ENCODE data around the gene CDK8.

The CDK8 gene

DNA sequence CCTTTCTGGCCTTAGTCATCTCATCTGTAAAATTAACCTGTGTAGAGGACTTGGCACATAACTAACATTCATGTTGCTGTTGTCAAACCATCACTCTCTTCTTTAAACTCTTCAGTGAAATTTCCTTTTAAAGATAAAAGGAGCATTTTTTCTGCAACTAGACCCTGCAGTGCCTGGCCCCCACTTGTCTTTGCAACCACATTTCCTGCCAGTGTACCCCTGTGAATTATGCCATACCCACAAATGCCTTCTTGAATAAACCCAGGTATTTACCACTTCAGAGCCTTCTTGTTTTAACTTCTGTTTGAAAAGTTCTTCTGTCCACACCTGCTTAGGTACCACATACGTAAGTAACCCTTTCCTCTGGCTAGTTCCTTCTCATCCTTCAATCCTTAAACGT, 118.8 kb downstream of the CDK8 start:
- FAIRE-seq (no peak), DNase-seq (ENCODE audit: insufficient read length, low spot score) (no peak)
- TF ChIP-seq POLR2A (IDR thresholded peaks at IDR 0.05; ENCODE audit: low read depth, low read length), result no peak

- DNase-seq (ENCODE audit: insufficient read length, low spot score), result no peak
These were observed 122.5 kb downstream of the CDK8 start for GRCh38 chr13:26376430-26376829.

GRCh38 chr13:26377038-26377437, 123.1 kb downstream of the CDK8 start:
- FAIRE-seq (no peak), DNase-seq (ENCODE audit: insufficient read length, low spot score) (no peak)
- TF ChIP-seq POLR2A (IDR thresholded peaks at IDR 0.05; ENCODE audit: low read depth, low read length), result no peak

More at GRCh38 chr13:26376430-26376829, 122.5 kb downstream of the CDK8 start:
- FAIRE-seq, result no peak
- TF ChIP-seq POLR2A (IDR thresholded peaks at IDR 0.05; ENCODE audit: low read depth, low read length), result no peak

GRCh38 chr13:26378116-26378515, 124.2 kb downstream of the CDK8 start:
- TF ChIP-seq POLR2A (IDR thresholded peaks at IDR 0.05; ENCODE audit: low read depth, low read length), result no peak
- FAIRE-seq (no peak), DNase-seq (ENCODE audit: insufficient read length, low spot score) (no peak)

- no peak for TF ChIP-seq POLR2A (IDR thresholded peaks at IDR 0.05; ENCODE audit: low read depth, low read length)
- FAIRE-seq (no peak), DNase-seq (ENCODE audit: insufficient read length, low spot score) (no peak)
These were observed 125.9 kb downstream of the CDK8 start for GRCh38 chr13:26379831-26380230.

DNA sequence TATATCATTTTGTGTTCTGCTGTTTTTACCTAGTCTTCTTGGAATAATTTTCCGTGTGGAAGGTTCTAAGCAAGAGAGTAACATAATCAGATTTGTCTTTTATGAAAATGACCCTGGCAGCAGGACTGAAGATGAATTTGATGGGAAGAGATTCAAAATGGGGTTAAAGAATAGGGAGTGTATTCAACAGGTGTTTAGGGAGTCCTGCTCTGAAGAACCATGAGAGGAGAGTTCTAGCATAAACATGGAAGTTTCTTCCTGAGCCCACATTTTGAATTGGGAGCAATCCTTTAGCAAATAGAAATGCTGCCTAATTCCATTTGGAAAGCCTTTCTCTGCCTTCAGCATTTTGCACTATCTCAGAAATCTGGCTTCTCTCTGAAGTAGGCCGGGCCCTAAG, 127.0 kb downstream of the CDK8 start:
- DNase-seq (ENCODE audit: insufficient read length, low spot score), result no peak
- no peak for TF ChIP-seq POLR2A (IDR thresholded peaks at IDR 0.05; ENCODE audit: low read depth, low read length)
- no peak for FAIRE-seq

DNA sequence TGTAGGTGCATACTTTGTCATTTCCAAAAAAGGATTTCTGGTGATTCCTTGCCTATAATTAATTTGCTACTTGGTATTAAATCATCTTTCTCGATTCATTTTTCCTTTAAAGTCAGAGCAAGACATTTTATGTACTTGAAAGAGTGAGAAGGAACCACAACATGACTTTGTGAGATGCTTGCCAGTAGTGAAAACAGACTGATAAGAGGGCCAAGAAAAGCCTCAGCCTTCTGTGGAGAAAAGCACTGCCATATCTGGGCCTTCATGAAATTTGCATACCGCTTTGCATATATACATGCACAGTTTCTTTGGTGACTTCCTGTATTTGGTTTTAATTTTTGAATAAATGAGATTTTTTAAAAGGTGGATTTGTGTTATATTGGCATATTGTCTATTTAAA, 128.4 kb downstream of the CDK8 start:
- DNase-seq (ENCODE audit: insufficient read length, low spot score), result no peak
- no peak for FAIRE-seq
- TF ChIP-seq POLR2A (IDR thresholded peaks at IDR 0.05; ENCODE audit: low read depth, low read length), result no peak

GRCh38 chr13:26382835-26383234, 128.9 kb downstream of the CDK8 start:
- DNase-seq (ENCODE audit: insufficient read length, low spot score) (no peak), FAIRE-seq (no peak)
- TF ChIP-seq POLR2A (IDR thresholded peaks at IDR 0.05; ENCODE audit: low read depth, low read length), result no peak

- no peak for DNase-seq (ENCODE audit: insufficient read length, low spot score)
- no peak for TF ChIP-seq POLR2A (IDR thresholded peaks at IDR 0.05; ENCODE audit: low read depth, low read length)
- no peak for FAIRE-seq
These were observed 130.7 kb downstream of the CDK8 start for GRCh38 chr13:26384587-26384986.

GRCh38 chr13:26386026-26386425, 132.1 kb downstream of the CDK8 start:
- no peak for DNase-seq (ENCODE audit: insufficient read length, low spot score)
- TF ChIP-seq POLR2A (IDR thresholded peaks at IDR 0.05; ENCODE audit: low read depth, low read length), result no peak
- FAIRE-seq, result no peak

- FAIRE-seq (no peak), DNase-seq (ENCODE audit: insufficient read length, low spot score) (no peak)
- no peak for TF ChIP-seq POLR2A (IDR thresholded peaks at IDR 0.05; ENCODE audit: low read depth, low read length)
These were observed 136.3 kb downstream of the CDK8 start for GRCh38 chr13:26390203-26390602.

DNA sequence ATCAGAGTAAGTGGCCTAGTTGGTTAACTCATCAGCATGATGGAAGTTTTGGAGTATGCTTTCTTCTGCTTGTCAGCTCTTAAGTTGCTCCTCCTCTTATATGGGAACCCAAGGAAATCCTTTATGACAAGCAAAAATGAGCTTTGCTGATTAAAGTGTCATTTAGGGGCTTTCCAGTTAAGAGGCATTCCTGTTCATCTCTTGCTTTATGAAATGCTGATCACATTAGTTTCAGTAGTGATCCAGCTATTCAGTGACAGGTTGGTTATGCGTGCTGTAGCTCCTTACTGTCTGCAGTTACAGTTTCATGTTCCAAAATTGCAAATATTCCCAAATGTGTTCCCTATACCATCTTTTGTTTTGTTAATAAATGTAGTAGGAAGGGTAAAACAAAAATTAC, 146.6 kb downstream of the CDK8 start:
- TF ChIP-seq POLR2A (IDR thresholded peaks at IDR 0.05; ENCODE audit: low read depth, low read length), result no peak
- FAIRE-seq (no peak), DNase-seq (ENCODE audit: insufficient read length, low spot score) (no peak)

DNA sequence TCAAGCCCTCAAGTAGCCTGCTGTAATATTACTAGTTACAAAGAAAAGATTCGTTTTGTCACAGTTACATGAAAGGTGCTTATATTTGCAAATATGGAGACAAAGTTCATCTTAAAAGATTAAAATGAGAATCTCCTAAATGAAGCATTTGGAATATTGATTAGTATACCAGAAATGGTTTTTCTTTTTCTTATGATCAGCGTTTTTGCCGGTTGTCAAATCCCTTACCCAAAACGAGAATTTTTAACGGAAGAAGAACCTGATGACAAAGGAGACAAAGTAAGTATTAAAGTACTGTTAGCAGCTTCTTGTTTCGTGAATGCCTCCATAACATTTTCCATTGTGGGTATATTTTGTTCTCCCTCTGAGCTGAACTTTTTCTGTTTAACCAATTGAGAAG, 147.1 kb downstream of the CDK8 start:
- FAIRE-seq (no peak), DNase-seq (ENCODE audit: insufficient read length, low spot score) (no peak)
- TF ChIP-seq POLR2A (IDR thresholded peaks at IDR 0.05; ENCODE audit: low read depth, low read length), result no peak

- no peak for TF ChIP-seq POLR2A (IDR thresholded peaks at IDR 0.05; ENCODE audit: low read depth, low read length)
- DNase-seq (ENCODE audit: insufficient read length, low spot score) (no peak), FAIRE-seq (no peak)
These were observed 147.7 kb downstream of the CDK8 start for GRCh38 chr13:26401578-26402021.

- no peak for DNase-seq (ENCODE audit: insufficient read length, low spot score)
- no peak for TF ChIP-seq POLR2A (IDR thresholded peaks at IDR 0.05; ENCODE audit: low read depth, low read length)
- FAIRE-seq, result no peak
These were observed 152.9 kb downstream of the CDK8 start for GRCh38 chr13:26406791-26407190.

DNA sequence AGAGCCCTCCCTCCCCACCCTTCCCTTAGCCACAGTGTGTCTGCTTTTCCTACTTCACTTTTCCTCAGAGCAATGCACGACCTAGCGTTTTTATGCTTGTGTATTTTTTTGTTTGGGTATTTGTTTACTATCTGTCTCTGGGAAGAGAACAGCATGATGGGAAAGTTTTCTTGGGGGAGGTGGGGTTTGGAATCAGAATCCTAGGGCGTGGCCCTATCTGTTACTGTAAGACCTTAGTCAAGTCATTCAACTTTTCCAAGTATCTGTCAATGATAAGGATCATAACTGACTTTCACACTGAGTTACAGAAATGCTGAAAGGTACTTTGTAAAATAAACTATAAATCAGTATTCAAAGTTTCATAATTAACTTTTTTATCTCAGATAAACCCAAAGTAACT, 157.3 kb downstream of the CDK8 start:
- FAIRE-seq, result no peak
- TF ChIP-seq POLR2A (IDR thresholded peaks at IDR 0.05; ENCODE audit: low read depth, low read length), result no peak
- no peak for DNase-seq (ENCODE audit: insufficient read length, low spot score)

Measured in H54 (cell line).